SU-DHL-6 (cell line): Measurements from ENCODE around the gene TMSB15B.

Source experiments
- H2AFZ ChIP-seq: fragments of 200-600 bp; sonication (generic); 2 replicates; pipeline ENCODE4 v1.6.1; 2014; ENCODE audit warnings: low read depth, mild to moderate bottlenecking, moderate library complexity, mixed read lengths, antibody characterized with exemption, low read length; ENCODE audit not compliant: severe bottlenecking
- H3F3A ChIP-seq: fragments of 200-600 bp; shearing (Covaris generic); 2 replicates; pipeline ENCODE4 v1.6.0; 2016; ENCODE audit warnings: antibody characterized with exemption, mild to moderate bottlenecking; ENCODE audit not compliant: insufficient read depth
- H3K27ac ChIP-seq: fragments of 200-600 bp; sonication (generic); 2 replicates; pipeline ENCODE4 v1.5.1; 2016; ENCODE audit warnings: low read depth, mild to moderate bottlenecking, low read length, moderate library complexity, mixed read lengths
- H3K27me3 ChIP-seq: fragments of 200-600 bp; sonication (generic), shearing (Covaris generic); 2 replicates; pipeline ENCODE4 v1.6.0; 2014; ENCODE audit warnings: mild to moderate bottlenecking, low read length
- H3K36me3 ChIP-seq: fragments of 200-600 bp; sonication (generic); 2 replicates; pipeline ENCODE4 v1.6.1; 2014; ENCODE audit warnings: mild to moderate bottlenecking, low read length, mixed read lengths
- H3K4me2 ChIP-seq: fragments of 300-600, 200-600 bp; shearing (Covaris generic), sonication (generic); 2 replicates; pipeline ENCODE4 v1.6.0; 2014; ENCODE audit warnings: low read length, low read depth, mild to moderate bottlenecking; ENCODE audit not compliant: poor library complexity, severe bottlenecking
- H3K4me3 ChIP-seq: fragments of 200-600 bp; sonication (generic); 2 replicates; pipeline ENCODE4 v1.5.1; 2014; ENCODE audit warnings: antibody characterized with exemption, low read length, mild to moderate bottlenecking, mixed read lengths; ENCODE audit not compliant: insufficient read depth, poor library complexity, severe bottlenecking
- H3K79me2 ChIP-seq: fragments of 200-600 bp; sonication (generic); 2 replicates; pipeline ENCODE4 v1.6.1; 2014; ENCODE audit warnings: mild to moderate bottlenecking, low read length, moderate library complexity; ENCODE audit not compliant: insufficient read depth
- H3K9ac ChIP-seq: fragments of 200-600 bp; sonication (generic); 2 replicates; pipeline ENCODE4 v1.7.0; 2014; ENCODE audit warnings: mild to moderate bottlenecking, low read length
- H3K9me2 ChIP-seq: fragments of 200-600 bp; sonication (generic); replicated peaks from 2 replicates; pipeline ENCODE4 v1.6.1; 2014; ENCODE audit warnings: low read length; ENCODE audit not compliant: insufficient read depth
- H3K9me3 ChIP-seq: fragments of 200-600 bp; sonication (generic); 2 replicates; pipeline ENCODE4 v1.6.1; 2014; ENCODE audit warnings: low read length, mixed read lengths; ENCODE audit not compliant: insufficient read depth
- H4K20me1 ChIP-seq: fragments of 200-600 bp; sonication (generic); 2 replicates; pipeline ENCODE4 v1.6.1; 2014; ENCODE audit warnings: low read depth, mild to moderate bottlenecking, antibody characterized with exemption, low read length, moderate library complexity, mixed read lengths
- EZH2phosphoT487 ChIP-seq: fragments of 200-600 bp; sonication (generic), shearing (Covaris generic); conservative IDR thresholded peaks from 2 replicates; pipeline ENCODE4 v1.6.1; 2018; ENCODE audit warnings: mild to moderate bottlenecking, antibody characterized with exemption, low read length, moderate library complexity, mixed read lengths
- TF ChIP-seq, protein P1 (sequence below): fragments of 200-600 bp; sonication (generic); IDR thresholded peaks from one replicate; pipeline ENCODE4 v1.5.1; 2017; ENCODE audit warnings: antibody characterized with exemption, mild to moderate bottlenecking, low read length, moderate library complexity; ENCODE audit not compliant: insufficient read depth, poor library complexity, severe bottlenecking

The TMSB15B gene

DNA sequence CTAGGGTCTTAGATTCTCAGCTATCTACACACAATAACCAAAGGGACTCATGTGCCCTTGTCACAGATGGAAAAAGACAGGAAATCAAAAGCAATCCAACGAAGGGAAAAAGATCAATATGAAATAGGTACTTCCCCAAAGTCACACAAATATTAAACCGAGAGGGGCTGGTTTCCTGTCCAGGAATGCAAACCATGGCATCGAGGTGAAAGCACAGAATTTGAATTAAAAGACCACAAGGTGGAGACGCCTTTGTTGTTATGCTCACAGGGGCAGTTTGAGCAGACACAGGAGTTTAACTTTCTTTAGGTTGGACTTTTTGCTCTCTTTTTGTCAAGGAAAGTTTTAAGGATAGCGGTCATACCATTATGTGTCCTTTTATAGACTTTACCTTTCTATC lies 36.8 kb downstream of the TMSB15B start:
- no peak for TF ChIP-seq EZH2phosphoT487
- TF ChIP-seq, protein P1, sequence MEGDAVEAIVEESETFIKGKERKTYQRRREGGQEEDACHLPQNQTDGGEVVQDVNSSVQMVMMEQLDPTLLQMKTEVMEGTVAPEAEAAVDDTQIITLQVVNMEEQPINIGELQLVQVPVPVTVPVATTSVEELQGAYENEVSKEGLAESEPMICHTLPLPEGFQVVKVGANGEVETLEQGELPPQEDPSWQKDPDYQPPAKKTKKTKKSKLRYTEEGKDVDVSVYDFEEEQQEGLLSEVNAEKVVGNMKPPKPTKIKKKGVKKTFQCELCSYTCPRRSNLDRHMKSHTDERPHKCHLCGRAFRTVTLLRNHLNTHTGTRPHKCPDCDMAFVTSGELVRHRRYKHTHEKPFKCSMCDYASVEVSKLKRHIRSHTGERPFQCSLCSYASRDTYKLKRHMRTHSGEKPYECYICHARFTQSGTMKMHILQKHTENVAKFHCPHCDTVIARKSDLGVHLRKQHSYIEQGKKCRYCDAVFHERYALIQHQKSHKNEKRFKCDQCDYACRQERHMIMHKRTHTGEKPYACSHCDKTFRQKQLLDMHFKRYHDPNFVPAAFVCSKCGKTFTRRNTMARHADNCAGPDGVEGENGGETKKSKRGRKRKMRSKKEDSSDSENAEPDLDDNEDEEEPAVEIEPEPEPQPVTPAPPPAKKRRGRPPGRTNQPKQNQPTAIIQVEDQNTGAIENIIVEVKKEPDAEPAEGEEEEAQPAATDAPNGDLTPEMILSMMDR = no peak
- no peak overlapping the region for H3K4me3 ChIP-seq
- no peak overlapping the region for H3K4me2 ChIP-seq
- no peaks in the 10 kb centered on the region for H3K36me3 ChIP-seq
- H3K9me3 ChIP-seq = no peaks in the 10 kb centered on the region
- H3K9me2 ChIP-seq = no peaks in the 10 kb centered on the region
- no peaks in the 10 kb centered on the region for H3K79me2 ChIP-seq
- no peak overlapping the region for H3K27ac ChIP-seq
- no peaks in the 10 kb centered on the region for H3K27me3 ChIP-seq
- H4K20me1 ChIP-seq = no peaks in the 10 kb centered on the region
- H3F3A ChIP-seq = no peaks in the 10 kb centered on the region
- no peak overlapping the region for H3K9ac ChIP-seq
- no peak overlapping the region for H2AFZ ChIP-seq

DNA sequence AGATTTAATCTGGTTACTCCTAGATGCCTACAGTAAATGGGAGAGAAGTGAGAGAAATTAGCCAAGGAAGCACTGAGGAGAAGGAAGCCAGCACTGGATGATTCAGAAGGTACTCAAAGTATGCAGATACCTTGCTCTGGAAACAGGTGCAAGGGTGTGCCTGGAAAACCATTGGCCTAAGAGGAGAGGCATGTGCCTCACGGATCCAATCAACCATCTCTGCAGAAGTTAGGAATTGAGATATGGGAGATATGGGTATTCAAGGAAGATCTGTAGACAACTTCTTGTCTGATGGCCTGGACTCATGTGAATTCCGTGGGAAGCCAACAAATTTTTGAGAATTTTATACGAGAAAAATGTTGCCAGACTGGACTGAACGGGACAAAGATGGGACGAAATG lies 46.4 kb downstream of the TMSB15B start:
- Histone ChIP-seq H3F3A (no peaks in the 10 kb centered on the region), H3K9me3 (no peaks in the 10 kb centered on the region), H3K9me2 (no peaks in the 10 kb centered on the region), H3K4me3 (no peak overlapping the region), H3K4me2 (no peak overlapping the region), H2AFZ (no peak overlapping the region), H3K27ac (no peak overlapping the region), H3K27me3 (no peaks in the 10 kb centered on the region), H3K9ac (no peak overlapping the region), H4K20me1 (no peaks in the 10 kb centered on the region), H3K79me2 (no peaks in the 10 kb centered on the region), H3K36me3 (no peaks in the 10 kb centered on the region)
- TF ChIP-seq, protein P1 = no peak
- TF ChIP-seq EZH2phosphoT487 = no peak

DNA sequence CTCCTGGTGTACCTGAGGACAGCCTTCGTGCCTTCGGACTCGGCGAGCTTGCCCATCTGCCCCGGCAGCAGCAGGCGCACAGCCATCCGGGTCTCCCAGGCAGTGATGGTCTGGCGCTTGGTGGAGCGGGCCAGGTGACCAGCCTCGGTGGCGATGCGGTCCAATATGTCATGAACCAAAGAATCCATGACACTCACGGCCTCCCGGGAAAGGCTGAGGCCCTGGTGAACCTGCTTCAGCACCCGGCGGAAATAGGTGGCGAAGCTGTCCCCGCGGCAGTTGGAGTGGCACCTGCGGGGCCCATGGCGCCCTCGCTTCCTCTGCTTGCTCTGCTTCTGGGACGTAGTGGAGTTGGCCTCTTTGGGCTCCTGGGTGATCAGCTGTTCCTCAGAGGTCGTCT lies 50.7 kb downstream of the TMSB15B start:
- Histone ChIP-seq H3K9ac (no peak overlapping the region), H4K20me1 (no peaks in the 10 kb centered on the region), H3K9me2 (no peaks in the 10 kb centered on the region), H2AFZ (no peak overlapping the region), H3K79me2 (no peaks in the 10 kb centered on the region), H3K4me2 (no peak overlapping the region), H3F3A (no peaks in the 10 kb centered on the region), H3K36me3 (no peaks in the 10 kb centered on the region), H3K9me3 (no peaks in the 10 kb centered on the region), H3K27me3 (no peaks in the 10 kb centered on the region), H3K4me3 (no peak overlapping the region), H3K27ac (no peak overlapping the region)
- TF ChIP-seq, protein P1 = no peak
- no peak for TF ChIP-seq EZH2phosphoT487
